PC-9 (cell line): ENCODE data around the gene SPDYE1.
"Not testable (repeated sequence)": the region's sequence is repeated elsewhere in the genome, so short reads cannot be mapped to it uniquely, and the experiment has no call there.

Experiments
- EZH2 ChIP-seq: fragments of 200-600 bp; sonication (generic); IDR thresholded peaks from 2 replicates; pipeline ENCODE4 v1.8.0; 2017; ENCODE audit warnings: antibody characterized with exemption, low read depth
- TF ChIP-seq, protein P1 (sequence below): fragments of 200-600 bp; sonication (generic); conservative IDR thresholded peaks from 2 replicates; pipeline ENCODE4 v1.6.1; 2017; ENCODE audit warnings: mixed run types, antibody characterized with exemption, mild to moderate bottlenecking, moderate library complexity

DNA sequence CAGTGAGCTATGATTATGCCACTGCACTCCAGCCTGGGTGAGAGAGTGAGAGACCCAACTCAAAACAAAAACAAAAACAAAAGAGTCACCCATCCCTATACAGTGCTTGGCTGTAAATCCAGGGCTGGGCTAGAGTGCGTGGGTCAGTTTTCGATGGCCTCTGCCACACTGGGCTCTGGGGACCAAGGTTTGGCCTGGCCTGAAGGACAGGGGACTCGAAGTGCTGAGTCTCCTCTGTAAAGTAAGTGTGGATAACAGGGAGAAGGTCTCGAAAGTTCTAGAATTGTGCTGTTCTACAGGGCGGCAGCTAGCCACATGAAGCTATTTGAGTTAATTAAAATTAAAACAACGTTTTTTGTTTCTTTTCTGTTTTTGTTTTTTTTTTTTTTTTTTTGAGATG, 34.3 kb downstream of the SPDYE1 start:
- TF ChIP-seq, protein P1, sequence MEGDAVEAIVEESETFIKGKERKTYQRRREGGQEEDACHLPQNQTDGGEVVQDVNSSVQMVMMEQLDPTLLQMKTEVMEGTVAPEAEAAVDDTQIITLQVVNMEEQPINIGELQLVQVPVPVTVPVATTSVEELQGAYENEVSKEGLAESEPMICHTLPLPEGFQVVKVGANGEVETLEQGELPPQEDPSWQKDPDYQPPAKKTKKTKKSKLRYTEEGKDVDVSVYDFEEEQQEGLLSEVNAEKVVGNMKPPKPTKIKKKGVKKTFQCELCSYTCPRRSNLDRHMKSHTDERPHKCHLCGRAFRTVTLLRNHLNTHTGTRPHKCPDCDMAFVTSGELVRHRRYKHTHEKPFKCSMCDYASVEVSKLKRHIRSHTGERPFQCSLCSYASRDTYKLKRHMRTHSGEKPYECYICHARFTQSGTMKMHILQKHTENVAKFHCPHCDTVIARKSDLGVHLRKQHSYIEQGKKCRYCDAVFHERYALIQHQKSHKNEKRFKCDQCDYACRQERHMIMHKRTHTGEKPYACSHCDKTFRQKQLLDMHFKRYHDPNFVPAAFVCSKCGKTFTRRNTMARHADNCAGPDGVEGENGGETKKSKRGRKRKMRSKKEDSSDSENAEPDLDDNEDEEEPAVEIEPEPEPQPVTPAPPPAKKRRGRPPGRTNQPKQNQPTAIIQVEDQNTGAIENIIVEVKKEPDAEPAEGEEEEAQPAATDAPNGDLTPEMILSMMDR = not testable (repeated sequence)
- TF ChIP-seq EZH2 = not testable (repeated sequence)
